ENCODE measurements around the gene PREX1. TPM values are rescaled to one million over a fixed set of nuclear protein-coding genes. Genes with fewer than 3 reads are reported as not detected.

PREX1 gene
- total RNA-seq, 3 donors from 2014 or later = 53.1 to 84.2 (median 65.1) TPM

- intact Hi-C loops (cut with DNase I; ENCODE audit: low total_unique reads) = no loop called here
- Histone ChIP-seq H3K27ac (no peak overlapping the region), H3K27me3 (no peaks in the 10 kb centered on the region), H3K36me3 (no peaks in the 10 kb centered on the region), H3K4me3 (no peak overlapping the region), H3K9me3 (peaks cover 1 to 9% of the 10 kb centered on the region in 2 donors), H3K4me1 (no peaks in the 10 kb centered on the region)
- no peak for DNase-seq (ENCODE audit: low spot score in 2 of 2)
- no peak for TF ChIP-seq POLR2A (IDR thresholded peaks at IDR 0.05)
- no peak for TF ChIP-seq CTCF (IDR thresholded peaks at IDR 0.05)
- TF ChIP-seq POLR2AphosphoS5 (IDR thresholded peaks at IDR 0.05) = no peak
Observed at GRCh38 chr20:48714764-48715163, 113.0 kb downstream of the PREX1 start.

DNA sequence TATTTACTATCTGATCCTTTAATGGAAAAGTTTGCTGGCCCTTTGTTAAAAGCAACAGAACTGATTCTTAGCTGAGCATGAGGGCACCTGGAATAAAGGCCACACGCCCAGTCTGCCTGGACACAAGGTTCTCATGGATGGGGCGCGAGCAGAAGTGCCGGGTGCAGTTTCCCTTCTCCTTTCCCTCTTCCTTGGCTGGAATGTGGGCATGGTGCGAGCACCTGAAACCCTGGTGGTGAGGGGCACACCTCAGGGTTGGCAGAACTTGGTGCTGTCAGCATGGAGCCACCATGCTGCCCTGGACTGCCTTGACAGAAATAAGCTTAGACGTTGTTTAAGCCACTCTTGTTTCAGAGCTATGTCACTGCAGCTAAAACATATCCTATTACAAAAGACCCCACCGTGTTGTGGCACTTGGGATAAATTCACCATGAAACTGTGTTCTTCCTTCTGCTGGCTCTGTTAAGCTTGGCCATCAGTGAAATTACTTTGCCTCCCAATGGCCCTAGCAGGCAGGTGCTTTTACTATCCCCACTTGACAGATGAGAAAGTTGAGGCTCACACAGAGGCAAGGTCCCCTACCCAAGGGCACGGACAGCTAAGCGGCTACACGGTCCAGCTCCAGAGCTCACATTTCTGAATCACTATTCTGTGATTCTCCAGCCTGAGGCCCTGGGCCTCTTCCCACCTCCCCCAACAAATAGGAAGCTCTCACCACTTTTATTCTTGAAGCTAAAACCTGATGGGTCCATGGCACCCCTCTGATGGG is 115.9 kb downstream of the PREX1 start:
- Histone ChIP-seq H3K9me3 (no peaks in the 10 kb centered on the region), H3K4me1 (no peaks in the 10 kb centered on the region), H3K4me3 (no peak overlapping the region), H3K27me3 (no peaks in the 10 kb centered on the region), H3K27ac (no peak overlapping the region), H3K36me3 (no peaks in the 10 kb centered on the region)
- no peak for TF ChIP-seq POLR2A (IDR thresholded peaks at IDR 0.05)
- intact Hi-C loops (cut with DNase I; ENCODE audit: low total_unique reads) = no loop called here
- no peak for DNase-seq (ENCODE audit: low spot score in 2 of 2)

DNA sequence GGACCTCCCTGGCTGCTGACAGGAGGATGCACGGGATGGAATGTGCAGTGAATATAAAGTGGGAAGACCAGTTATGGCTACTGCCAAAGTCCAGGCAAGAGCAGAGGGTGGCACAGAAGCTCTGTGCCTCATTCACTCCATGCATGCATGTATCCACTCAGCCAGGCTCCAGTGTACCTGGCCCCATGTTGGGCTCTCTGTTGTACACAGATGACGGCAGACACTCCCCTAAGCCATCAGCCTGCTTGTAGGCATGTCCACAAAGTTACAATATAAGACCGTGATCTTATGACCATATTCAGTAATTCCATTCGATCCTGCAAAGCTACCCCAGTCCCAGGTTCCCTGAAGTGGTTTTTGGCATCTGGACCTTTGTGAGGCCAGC is 116.8 kb downstream of the PREX1 start:
- no peaks in the 10 kb centered on the region for H3K36me3 ChIP-seq
- H3K9me3 ChIP-seq = no peaks in the 10 kb centered on the region
- TF ChIP-seq CTCF (IDR thresholded peaks at IDR 0.05) (no peak), POLR2AphosphoS5 (IDR thresholded peaks at IDR 0.05) (no peak), POLR2A (IDR thresholded peaks at IDR 0.05) (no peak)
- peaks cover 0 to 4% of the 10 kb centered on the region in 2 donors for H3K4me1 ChIP-seq
- H3K27ac ChIP-seq = no peak overlapping the region
- intact Hi-C loops (cut with DNase I; ENCODE audit: low total_unique reads) = no loop called here
- no peaks in the 10 kb centered on the region for H3K27me3 ChIP-seq
- no peak overlapping the region for H3K4me3 ChIP-seq
- no peak for DNase-seq (ENCODE audit: low spot score in 2 of 2)

DNA sequence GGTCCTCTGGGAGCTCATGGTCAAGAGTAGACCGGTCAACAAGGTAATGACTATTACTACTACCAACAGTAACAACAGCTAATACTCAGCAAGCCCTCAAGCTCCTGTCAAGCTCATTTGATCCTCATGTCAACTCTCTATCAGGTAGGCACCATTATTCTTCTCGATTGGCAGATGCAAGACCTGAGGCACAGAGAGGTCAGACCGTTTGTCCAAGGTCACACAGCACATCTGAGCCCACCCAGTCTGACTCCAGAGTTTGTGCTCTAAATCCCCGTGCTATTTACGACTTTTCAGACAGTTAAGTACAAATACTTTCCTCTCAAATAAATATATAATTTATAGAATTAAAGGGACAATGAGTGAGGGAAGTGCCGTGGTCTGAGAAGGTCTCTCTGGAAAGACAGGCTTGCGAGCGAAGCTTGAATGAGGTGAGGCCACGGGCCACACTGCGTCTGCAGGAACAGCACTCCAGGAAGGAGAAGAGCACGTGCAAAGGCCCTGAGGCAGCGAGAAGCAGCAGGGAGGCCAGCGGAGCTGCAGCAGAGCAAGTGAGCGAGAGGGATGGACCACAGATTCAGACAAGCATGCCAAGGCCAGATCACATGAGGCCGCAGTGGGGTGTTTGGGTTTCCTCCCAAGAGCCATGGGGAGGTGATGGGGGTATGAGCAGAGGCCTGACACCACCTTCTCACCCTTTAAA is 117.3 kb downstream of the PREX1 start:
- H3K36me3 ChIP-seq = no peaks in the 10 kb centered on the region
- H3K27me3 ChIP-seq = no peaks in the 10 kb centered on the region
- H3K27ac ChIP-seq = no peak overlapping the region
- H3K9me3 ChIP-seq = no peaks in the 10 kb centered on the region
- no peak for TF ChIP-seq POLR2A (IDR thresholded peaks at IDR 0.05)
- TF ChIP-seq CTCF (IDR thresholded peaks at IDR 0.05) = no peak
- no peak for TF ChIP-seq POLR2AphosphoS5 (IDR thresholded peaks at IDR 0.05)
- H3K4me1 ChIP-seq = peaks cover 0 to 4% of the 10 kb centered on the region in 2 donors
- intact Hi-C loops (cut with DNase I; ENCODE audit: low total_unique reads) = no loop called here
- no peak overlapping the region for H3K4me3 ChIP-seq
- no peak for DNase-seq (ENCODE audit: low spot score in 2 of 2)

DNA sequence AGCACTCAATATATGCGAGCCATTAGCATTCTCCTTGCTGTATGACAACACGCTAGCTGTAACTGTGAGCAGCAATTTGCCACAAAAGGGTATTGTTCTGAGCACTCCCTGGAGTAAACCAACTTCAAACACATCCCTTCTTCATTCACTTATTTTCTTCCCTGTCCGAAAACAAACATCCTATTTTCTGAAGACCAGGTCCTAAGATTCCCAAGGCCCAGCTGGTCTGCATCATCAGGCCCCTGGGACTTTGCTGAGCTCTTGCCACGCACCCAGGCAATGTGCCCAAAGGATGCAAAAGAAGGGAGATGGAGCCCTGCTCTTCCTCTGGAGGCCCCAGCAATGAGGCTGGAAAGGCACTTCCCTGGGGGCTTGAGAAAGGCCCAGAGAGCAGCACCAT is 118.1 kb downstream of the PREX1 start:
- Histone ChIP-seq H3K9me3 (no peaks in the 10 kb centered on the region), H3K27me3 (no peaks in the 10 kb centered on the region), H3K27ac (no peak overlapping the region), H3K4me3 (no peak overlapping the region), H3K4me1 (peaks cover 0 to 4% of the 10 kb centered on the region in 2 donors), H3K36me3 (no peaks in the 10 kb centered on the region)
- TF ChIP-seq POLR2AphosphoS5 (IDR thresholded peaks at IDR 0.05) (no peak), CTCF (IDR thresholded peaks at IDR 0.05) (no peak), POLR2A (IDR thresholded peaks at IDR 0.05) (no peak)
- intact Hi-C loops (cut with DNase I; ENCODE audit: low total_unique reads) = no loop called here
- no peak for DNase-seq (ENCODE audit: low spot score in 2 of 2)
